HG02623 (cell line): ENCODE results near the gene CLDN18.

Experiments used
- ATAC-seq: cut with Tn5 transposase; IDR thresholded peaks from one replicate; pipeline ENCODE4 v1.9.1; 2021; ENCODE audit warnings: moderate library complexity; ENCODE audit not compliant: unreplicated experiment

The CLDN18 gene

GRCh38 chr3:138009476-138010272 is at the start of gene CLDN18:
CLDN18 (plus strand) TSS chr3:138010165; CDS start chr3:138010226, 61 bp downstream.
- no peak for ATAC-seq

- no peak for ATAC-seq
Observed at GRCh38 chr3:137962251-137962650, 47.7 kb upstream of the CLDN18 start.

GRCh38 chr3:137963463-137963862 is 46.5 kb upstream of the CLDN18 start:
- no peak for ATAC-seq

- ATAC-seq: peak; percentile 96
Observed at GRCh38 chr3:137970914-137971831, 38.8 kb upstream of the CLDN18 start.

- no peak for ATAC-seq
Observed at GRCh38 chr3:137972396-137972795, 37.6 kb upstream of the CLDN18 start.

GRCh38 chr3:137978328-137978727 is 31.6 kb upstream of the CLDN18 start:
- ATAC-seq: no peak

GRCh38 chr3:137987723-137988122 is 22.2 kb upstream of the CLDN18 start:
- no peak for ATAC-seq

GRCh38 chr3:137988152-137988551 is 21.8 kb upstream of the CLDN18 start:
- peak; percentile 73 for ATAC-seq

- peak; percentile 66 for ATAC-seq
Observed at GRCh38 chr3:137988982-137989381, 21.0 kb upstream of the CLDN18 start.

GRCh38 chr3:137990427-137990826 is 19.5 kb upstream of the CLDN18 start:
- no peak for ATAC-seq

GRCh38 chr3:137992592-137992991 is 17.4 kb upstream of the CLDN18 start:
- ATAC-seq: no peak

GRCh38 chr3:137998121-137999042 is 11.6 kb upstream of the CLDN18 start:
- no peak for ATAC-seq

GRCh38 chr3:138003069-138003468 is 6.9 kb upstream of the CLDN18 start:
- no peak for ATAC-seq

- ATAC-seq: no peak
Observed at GRCh38 chr3:138005627-138006026, 4.3 kb upstream of the CLDN18 start.

- ATAC-seq: no peak
Observed at GRCh38 chr3:138007898-138008297, 2.1 kb upstream of the CLDN18 start.

- no peak for ATAC-seq
Observed at GRCh38 chr3:138010273-138010590, 267 bp downstream of the CLDN18 start.

- ATAC-seq: no peak
Observed at GRCh38 chr3:138011722-138012121, 1.8 kb downstream of the CLDN18 start.

GRCh38 chr3:138012526-138012925 is 2.6 kb downstream of the CLDN18 start:
- no peak for ATAC-seq

GRCh38 chr3:138016065-138016464 is 6.1 kb downstream of the CLDN18 start:
- no peak for ATAC-seq

GRCh38 chr3:138019281-138020069 is 9.5 kb downstream of the CLDN18 start:
- ATAC-seq: no peak
